ENCODE measurements around the gene NGFR. TPM values are rescaled to one million over a fixed set of nuclear protein-coding genes. Genes with fewer than 3 reads are reported as not detected.

The NGFR gene
- total RNA-seq, 2 experiments from 2014 or later = 0.10 to 1.1 TPM

DNA sequence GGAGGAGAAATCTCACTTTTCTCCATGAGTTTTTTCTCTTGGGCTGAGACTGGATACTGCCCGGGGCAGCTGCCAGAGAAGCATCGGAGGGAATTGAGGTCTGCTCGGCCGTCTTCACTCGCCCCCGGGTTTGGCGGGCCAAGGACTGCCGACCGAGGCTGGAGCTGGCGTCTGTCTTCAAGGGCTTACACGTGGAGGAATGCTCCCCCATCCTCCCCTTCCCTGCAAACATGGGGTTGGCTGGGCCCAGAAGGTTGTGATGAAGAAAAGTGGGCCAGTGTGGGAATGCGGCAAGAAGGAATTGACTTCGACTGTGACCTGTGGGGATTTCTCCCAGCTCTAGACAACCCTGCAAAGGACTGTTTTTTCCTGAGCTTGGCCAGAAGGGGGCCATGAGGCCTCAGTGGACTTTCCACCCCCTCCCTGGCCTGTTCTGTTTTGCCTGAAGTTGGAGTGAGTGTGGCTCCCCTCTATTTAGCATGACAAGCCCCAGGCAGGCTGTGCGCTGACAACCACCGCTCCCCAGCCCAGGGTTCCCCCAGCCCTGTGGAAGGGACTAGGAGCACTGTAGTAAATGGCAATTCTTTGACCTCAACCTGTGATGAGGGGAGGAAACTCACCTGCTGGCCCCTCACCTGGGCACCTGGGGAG, 19.1 kb downstream of the NGFR start:
- H2AFZ ChIP-seq (ENCODE audit: low read length) = no peak overlapping the region
- no peak for TF ChIP-seq EZH2phosphoT487 (IDR thresholded peaks at IDR 0.05; ENCODE audit: borderline replicate concordance, low read depth, low read length)
- TF ChIP-seq, protein P1, sequence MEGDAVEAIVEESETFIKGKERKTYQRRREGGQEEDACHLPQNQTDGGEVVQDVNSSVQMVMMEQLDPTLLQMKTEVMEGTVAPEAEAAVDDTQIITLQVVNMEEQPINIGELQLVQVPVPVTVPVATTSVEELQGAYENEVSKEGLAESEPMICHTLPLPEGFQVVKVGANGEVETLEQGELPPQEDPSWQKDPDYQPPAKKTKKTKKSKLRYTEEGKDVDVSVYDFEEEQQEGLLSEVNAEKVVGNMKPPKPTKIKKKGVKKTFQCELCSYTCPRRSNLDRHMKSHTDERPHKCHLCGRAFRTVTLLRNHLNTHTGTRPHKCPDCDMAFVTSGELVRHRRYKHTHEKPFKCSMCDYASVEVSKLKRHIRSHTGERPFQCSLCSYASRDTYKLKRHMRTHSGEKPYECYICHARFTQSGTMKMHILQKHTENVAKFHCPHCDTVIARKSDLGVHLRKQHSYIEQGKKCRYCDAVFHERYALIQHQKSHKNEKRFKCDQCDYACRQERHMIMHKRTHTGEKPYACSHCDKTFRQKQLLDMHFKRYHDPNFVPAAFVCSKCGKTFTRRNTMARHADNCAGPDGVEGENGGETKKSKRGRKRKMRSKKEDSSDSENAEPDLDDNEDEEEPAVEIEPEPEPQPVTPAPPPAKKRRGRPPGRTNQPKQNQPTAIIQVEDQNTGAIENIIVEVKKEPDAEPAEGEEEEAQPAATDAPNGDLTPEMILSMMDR (conservative IDR thresholded peaks at IDR 0.05; ENCODE audit: low read length) = no peak
- H3K27ac ChIP-seq (ENCODE audit: low read depth, low read length, poor library complexity, severe bottlenecking) = no peak overlapping the region
- no peaks in the 10 kb centered on the region for H3K9me2 ChIP-seq (ENCODE audit: insufficient read depth, low read length)
- no peaks in the 10 kb centered on the region for H4K20me1 ChIP-seq (ENCODE audit: insufficient read depth, low read length)
- no TSS peak for BruUV-seq (replicated peaks)
- H3K79me2 ChIP-seq (ENCODE audit: insufficient read depth, low read depth, low read length) = no peaks in the 10 kb centered on the region
- ChIA-PET CTCF (ENCODE audit: unreplicated experiment) (no interaction called here), POLR2A (no interaction called here)
- H3K4me2 ChIP-seq (ENCODE audit: low read length) = no peak overlapping the region
- no peaks in the 10 kb centered on the region for H3K36me3 ChIP-seq (ENCODE audit: insufficient read depth, low read length)
- intact Hi-C loops (cut with micrococcal nuclease; ENCODE audit: unreplicated experiment) = no loop called here
- no peaks in the 10 kb centered on the region for H3K4me1 ChIP-seq (ENCODE audit: insufficient read depth, low read length, poor library complexity, severe bottlenecking)
- no peak overlapping the region for H3K4me3 ChIP-seq (ENCODE audit: low read depth, low read length, poor library complexity, severe bottlenecking)
- no peak for DNase-seq (ENCODE audit: low spot score)
- H3K9me3 ChIP-seq (ENCODE audit: low read length) = no peaks in the 10 kb centered on the region

DNA sequence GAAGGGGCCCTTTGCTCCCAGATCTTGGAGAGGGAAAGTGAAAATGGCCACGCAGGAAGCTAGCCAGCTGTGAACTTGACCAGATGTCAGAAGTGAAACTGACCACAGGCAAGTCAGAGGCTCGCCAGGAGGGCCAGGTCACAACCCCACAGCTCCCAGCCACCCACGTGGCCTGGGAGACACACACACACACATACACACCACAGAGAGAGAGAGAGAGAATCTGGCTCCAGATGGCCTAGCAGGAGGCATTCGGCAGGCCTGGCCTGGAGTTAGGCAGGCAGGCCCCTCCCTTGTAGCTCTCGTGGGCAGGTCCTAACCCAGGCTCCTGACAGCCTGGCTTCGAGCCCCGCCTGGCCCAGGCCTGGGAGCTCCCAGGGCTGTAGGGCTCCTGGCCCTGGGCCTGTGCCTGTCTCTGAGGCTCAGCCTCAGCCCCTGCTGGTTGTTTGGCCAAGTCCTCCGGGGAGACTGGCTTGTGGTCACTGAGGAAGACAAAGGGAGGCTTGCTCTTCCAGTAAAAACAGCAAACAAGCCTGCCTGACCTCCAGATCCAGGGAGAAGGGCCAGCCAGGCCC, 20.2 kb downstream of the NGFR start:
- no peak for DNase-seq (ENCODE audit: low spot score)
- H2AFZ ChIP-seq (ENCODE audit: low read length) = no peak overlapping the region
- no peaks in the 10 kb centered on the region for H3K9me2 ChIP-seq (ENCODE audit: insufficient read depth, low read length)
- H3K27ac ChIP-seq (ENCODE audit: low read depth, low read length, poor library complexity, severe bottlenecking) = no peak overlapping the region
- H3K4me2 ChIP-seq (ENCODE audit: low read length) = no peak overlapping the region
- H3K4me1 ChIP-seq (ENCODE audit: insufficient read depth, low read length, poor library complexity, severe bottlenecking) = no peaks in the 10 kb centered on the region
- ChIA-PET CTCF (ENCODE audit: unreplicated experiment) (no interaction called here), POLR2A (no interaction called here)
- H3K79me2 ChIP-seq (ENCODE audit: insufficient read depth, low read depth, low read length) = no peaks in the 10 kb centered on the region
- no peak overlapping the region for H3K4me3 ChIP-seq (ENCODE audit: low read depth, low read length, poor library complexity, severe bottlenecking)
- BruUV-seq (replicated peaks) = no TSS peak
- no peaks in the 10 kb centered on the region for H3K9me3 ChIP-seq (ENCODE audit: low read length)
- H3K36me3 ChIP-seq (ENCODE audit: insufficient read depth, low read length) = no peaks in the 10 kb centered on the region
- no peak for TF ChIP-seq EZH2phosphoT487 (IDR thresholded peaks at IDR 0.05; ENCODE audit: borderline replicate concordance, low read depth, low read length)
- TF ChIP-seq, protein P1 (conservative IDR thresholded peaks at IDR 0.05; ENCODE audit: low read length) = no peak
- intact Hi-C loops (cut with micrococcal nuclease; ENCODE audit: unreplicated experiment) = no loop called here
- no peaks in the 10 kb centered on the region for H4K20me1 ChIP-seq (ENCODE audit: insufficient read depth, low read length)

DNA sequence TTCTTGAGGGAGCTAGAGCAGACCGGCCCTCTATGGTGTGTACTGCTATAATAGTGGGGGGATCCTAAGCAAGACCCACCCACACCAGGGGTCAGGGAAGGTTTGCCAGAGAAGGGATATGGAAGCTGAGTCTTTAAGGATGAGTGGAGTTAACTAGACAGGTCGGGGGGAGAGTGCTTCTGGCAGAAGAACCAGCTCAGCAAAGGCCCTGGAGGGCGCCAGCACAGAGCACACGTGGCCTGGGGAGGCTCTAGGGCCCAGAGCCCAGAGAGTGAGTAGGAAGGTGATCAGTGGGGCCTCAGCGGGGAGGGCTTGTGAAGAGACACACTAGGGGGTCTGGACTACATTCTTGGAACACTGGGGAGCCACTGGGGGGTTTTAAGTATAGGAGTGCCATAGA, 21.1 kb downstream of the NGFR start:
- Histone ChIP-seq H3K36me3 (ENCODE audit: insufficient read depth, low read length) (no peaks in the 10 kb centered on the region), H3K9me3 (ENCODE audit: low read length) (no peaks in the 10 kb centered on the region), H4K20me1 (ENCODE audit: insufficient read depth, low read length) (no peaks in the 10 kb centered on the region), H3K79me2 (ENCODE audit: insufficient read depth, low read depth, low read length) (no peaks in the 10 kb centered on the region), H3K4me1 (ENCODE audit: insufficient read depth, low read length, poor library complexity, severe bottlenecking) (no peaks in the 10 kb centered on the region), H3K4me3 (ENCODE audit: low read depth, low read length, poor library complexity, severe bottlenecking) (no peak overlapping the region), H2AFZ (ENCODE audit: low read length) (no peak overlapping the region), H3K27ac (ENCODE audit: low read depth, low read length, poor library complexity, severe bottlenecking) (no peak overlapping the region), H3K9me2 (ENCODE audit: insufficient read depth, low read length) (no peaks in the 10 kb centered on the region), H3K4me2 (ENCODE audit: low read length) (no peak overlapping the region)
- DNase-seq (ENCODE audit: low spot score) = no peak
- no peak for TF ChIP-seq EZH2phosphoT487 (IDR thresholded peaks at IDR 0.05; ENCODE audit: borderline replicate concordance, low read depth, low read length)
- TF ChIP-seq, protein P1 (conservative IDR thresholded peaks at IDR 0.05; ENCODE audit: low read length) = no peak
- POLR2A ChIA-PET = no interaction called here
- intact Hi-C loops (cut with micrococcal nuclease; ENCODE audit: unreplicated experiment) = no loop called here
- CTCF ChIA-PET (ENCODE audit: unreplicated experiment) = no interaction called here
- no TSS peak for BruUV-seq (replicated peaks)

Measured in OCI-LY7 (cell line).